OCI-LY7 (cell line): ENCODE measurements around the gene IGF2.

Experiments used
- EZH2phosphoT487 ChIP-seq: fragments of 200-600 bp; sonication (generic); IDR thresholded peaks from 2 replicates; pipeline ENCODE4 v1.6.1; 2018; ENCODE audit warnings: low read depth, borderline replicate concordance, mild to moderate bottlenecking, mixed run types, antibody characterized with exemption, low read length, moderate library complexity, mixed read lengths
- TF ChIP-seq, protein P1 (sequence below): fragments of 200-600 bp; sonication (generic); conservative IDR thresholded peaks from 2 replicates; pipeline ENCODE4 v1.5.1; 2014; ENCODE audit warnings: mild to moderate bottlenecking, antibody characterized with exemption, low read length, moderate library complexity, mixed read lengths

DNA sequence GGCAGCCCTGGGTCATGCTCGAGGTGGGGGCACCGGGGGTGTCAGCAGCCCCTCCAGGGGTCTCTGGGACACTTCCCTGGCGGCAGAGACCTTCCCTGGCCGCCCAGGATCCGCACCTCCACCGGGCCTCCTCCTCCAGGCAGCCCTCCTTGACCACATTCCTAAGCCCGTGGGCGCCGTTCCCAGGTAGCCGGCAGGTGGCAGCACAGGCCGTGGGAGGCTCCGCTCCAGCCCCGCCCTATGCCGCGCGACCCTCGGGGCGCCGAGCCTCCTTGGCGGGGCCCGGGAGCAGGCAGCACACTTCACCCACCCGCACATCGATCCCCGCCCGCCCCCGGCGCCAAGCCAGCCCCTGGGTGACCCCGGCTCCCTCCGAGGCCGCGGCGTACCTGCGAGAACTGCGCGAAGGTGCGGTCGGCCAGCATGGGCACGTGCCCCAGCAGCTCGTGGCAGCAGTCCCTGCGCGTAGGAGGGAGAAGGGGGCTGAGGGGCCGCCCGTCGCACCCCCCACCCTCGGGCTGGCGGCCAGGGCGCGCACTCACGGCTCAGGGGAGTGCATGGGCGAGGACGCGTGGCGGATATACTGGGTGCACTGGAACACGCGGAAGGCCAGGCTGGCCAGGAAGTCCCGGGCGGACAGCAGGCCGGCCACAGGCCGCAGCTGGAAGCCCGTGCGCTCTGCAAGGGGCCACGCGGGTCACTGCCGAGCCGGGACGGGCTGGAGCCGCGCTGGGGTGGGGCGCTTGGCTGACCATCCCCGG, 27.1 kb upstream of the IGF2 start:
- TF ChIP-seq, protein P1, sequence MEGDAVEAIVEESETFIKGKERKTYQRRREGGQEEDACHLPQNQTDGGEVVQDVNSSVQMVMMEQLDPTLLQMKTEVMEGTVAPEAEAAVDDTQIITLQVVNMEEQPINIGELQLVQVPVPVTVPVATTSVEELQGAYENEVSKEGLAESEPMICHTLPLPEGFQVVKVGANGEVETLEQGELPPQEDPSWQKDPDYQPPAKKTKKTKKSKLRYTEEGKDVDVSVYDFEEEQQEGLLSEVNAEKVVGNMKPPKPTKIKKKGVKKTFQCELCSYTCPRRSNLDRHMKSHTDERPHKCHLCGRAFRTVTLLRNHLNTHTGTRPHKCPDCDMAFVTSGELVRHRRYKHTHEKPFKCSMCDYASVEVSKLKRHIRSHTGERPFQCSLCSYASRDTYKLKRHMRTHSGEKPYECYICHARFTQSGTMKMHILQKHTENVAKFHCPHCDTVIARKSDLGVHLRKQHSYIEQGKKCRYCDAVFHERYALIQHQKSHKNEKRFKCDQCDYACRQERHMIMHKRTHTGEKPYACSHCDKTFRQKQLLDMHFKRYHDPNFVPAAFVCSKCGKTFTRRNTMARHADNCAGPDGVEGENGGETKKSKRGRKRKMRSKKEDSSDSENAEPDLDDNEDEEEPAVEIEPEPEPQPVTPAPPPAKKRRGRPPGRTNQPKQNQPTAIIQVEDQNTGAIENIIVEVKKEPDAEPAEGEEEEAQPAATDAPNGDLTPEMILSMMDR = peak; percentile 46
- no peak for TF ChIP-seq EZH2phosphoT487
